Fibroblast of mammary gland (primary cell): ENCODE data around the gene SLC5A9.
A peak's percentile ranks its signal among the peaks of the same experiment; 100 is the strongest.

Experiments used
- DNase-seq: peaks from one replicate; pipeline ENCODE4 v3.0.0-alpha.2; 2010; ENCODE audit warnings: low read depth
- H3K4me3 ChIP-seq: 2 replicates; pipeline ENCODE4 v1.5.1; 2011; ENCODE audit warnings: low read depth, mild to moderate bottlenecking, low read length, moderate library complexity; ENCODE audit not compliant: control insufficient read depth
- CTCF ChIP-seq: conservative IDR thresholded peaks from 2 replicates; pipeline ENCODE4 v1.5.1; 2011; ENCODE audit warnings: low read depth, low read length, inconsistent platforms; ENCODE audit not compliant: control insufficient read depth, insufficient read depth

The SLC5A9 gene

DNA sequence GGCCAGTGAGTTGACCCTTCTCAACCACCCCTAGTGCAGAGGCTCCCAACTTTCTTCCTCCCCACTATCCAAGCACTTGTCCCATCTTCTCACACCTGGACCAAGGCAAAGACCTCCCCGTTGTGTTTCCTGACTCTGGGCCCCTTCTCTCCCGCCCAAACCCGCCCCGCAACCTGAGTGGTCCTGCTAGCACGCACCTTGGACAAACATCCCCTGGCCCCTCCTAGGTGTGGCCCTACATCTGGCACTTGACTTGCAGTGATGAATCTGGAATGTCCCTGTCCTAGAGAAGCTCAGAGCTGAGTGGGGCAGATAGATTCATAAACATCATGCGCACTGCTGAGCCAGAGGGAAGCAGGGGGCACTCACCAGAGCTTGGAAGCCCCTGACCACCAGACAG lies 2.3 kb downstream of the SLC5A9 start:
- DNase-seq = no peak
- TF ChIP-seq CTCF = no peak
- H3K4me3 ChIP-seq = no peak overlapping the region

DNA sequence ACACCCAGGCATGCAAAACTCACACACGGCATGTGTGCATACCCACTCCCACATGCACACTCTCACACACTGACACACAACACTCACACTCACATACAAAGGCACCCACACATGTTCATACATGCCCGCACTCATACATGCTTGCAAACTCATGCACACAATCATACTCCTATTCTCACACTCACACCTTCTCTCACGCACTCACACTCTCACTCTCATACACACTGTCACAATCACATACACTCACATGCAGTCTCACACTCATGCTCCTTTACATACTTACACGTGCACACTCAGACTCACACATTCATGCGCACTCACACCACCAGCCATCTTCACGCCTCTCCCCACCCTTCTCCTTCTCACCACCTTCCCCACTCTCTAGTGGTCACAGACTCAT lies 3.1 kb downstream of the SLC5A9 start:
- no peak for DNase-seq
- no peak for TF ChIP-seq CTCF
- no peak overlapping the region for H3K4me3 ChIP-seq

DNA sequence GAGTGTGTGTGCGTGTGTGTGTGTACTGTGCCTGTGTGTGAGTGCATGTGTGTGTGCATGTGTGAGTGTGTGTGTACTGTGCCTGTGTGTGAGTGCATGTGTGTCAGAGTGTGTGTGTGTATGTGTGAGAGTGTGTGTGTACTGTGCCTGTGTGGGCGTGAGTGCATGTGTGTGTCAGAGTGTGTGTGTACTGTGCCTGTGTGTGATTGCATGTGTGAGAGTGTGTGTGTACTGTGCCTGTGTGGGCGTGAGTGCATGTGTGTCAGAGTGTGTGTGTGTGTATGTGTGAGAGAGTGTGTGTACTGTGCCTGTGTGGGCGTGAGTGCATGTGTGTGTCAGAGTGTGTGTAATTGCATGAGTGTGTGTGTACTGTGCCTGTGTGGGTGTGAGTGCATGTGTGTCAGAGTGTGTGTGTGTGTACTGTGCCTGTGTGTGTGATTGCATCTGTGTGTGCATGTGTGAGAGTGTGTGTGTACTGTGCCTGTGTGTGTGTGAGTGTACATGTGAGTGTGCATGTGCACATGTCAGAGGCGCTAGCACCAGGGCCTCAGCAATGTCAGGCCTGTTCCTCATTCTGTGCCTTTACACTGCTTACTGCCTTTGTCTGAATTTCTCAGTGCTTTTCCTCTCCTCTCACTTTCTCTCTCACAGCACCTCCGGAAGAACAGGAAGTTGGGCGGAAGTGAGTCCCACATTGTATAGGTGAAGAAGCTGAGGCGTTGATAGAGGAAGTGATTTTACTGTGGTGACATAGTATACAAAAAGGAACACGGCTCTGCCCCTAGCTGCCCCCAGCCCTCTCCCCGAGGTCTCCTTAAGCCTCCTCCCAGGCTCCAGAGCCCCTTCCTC lies 4.9 kb downstream of the SLC5A9 start:
- DNase-seq = no peak
- no peak overlapping the region for H3K4me3 ChIP-seq
- TF ChIP-seq CTCF = no peak

- TF ChIP-seq CTCF = peak; percentile 26
- H3K4me3 ChIP-seq = no peak overlapping the region
Measured at GRCh38 chr1:48228156-48228555, 5.6 kb downstream of the SLC5A9 start.

GRCh38 chr1:48229317-48229716 lies 6.8 kb downstream of the SLC5A9 start:
- DNase-seq = no peak
- TF ChIP-seq CTCF = no peak
- no peak overlapping the region for H3K4me3 ChIP-seq

More at GRCh38 chr1:48228156-48228555, 5.6 kb downstream of the SLC5A9 start:
- no peak for DNase-seq

- no peak for TF ChIP-seq CTCF
- no peak for DNase-seq
- H3K4me3 ChIP-seq = no peak overlapping the region
Measured at GRCh38 chr1:48230236-48230635, 7.7 kb downstream of the SLC5A9 start.
